IMR-90 (cell line): Measurements from ENCODE around the gene MYO9A. TPM values are rescaled to one million over a fixed set of nuclear protein-coding genes. Genes with fewer than 3 reads are reported as not detected.
"Not testable (repeated sequence)": the region's sequence is repeated elsewhere in the genome, so short reads cannot be mapped to it uniquely, and the experiment has no call there.

Experiments
- ATAC-seq: fragments of 200-7000 bp; cut with Tn5 transposase; 2 replicates; pipeline ENCODE4 v1.9.1; 2020; ENCODE audit warnings: low read depth, mild to moderate bottlenecking, moderate library complexity
- BruUV-seq: library from RNA; stranded (reverse); fragments of 400-500 nt; replicated peaks from 2 replicates; lab custom pipeline; 2021; lab: Mats Ljungman, UMichigan
- CTCF ChIA-PET: fragments of 300-600 bp; formaldehyde crosslinking; extraction: SDS; loops from one replicate; lab custom pipeline; 2021; ENCODE audit warnings: antibody characterized with exemption; lab: Yijun Ruan, JAX
- POLR2A ChIA-PET: fragments of 300-600 bp; sonication (Branson Sonifier 250); formaldehyde crosslinking; loops from one replicate; lab custom pipeline; 2022; ENCODE audit warnings: antibody characterized with exemption; ENCODE audit not compliant: unreplicated experiment; lab: Charles Lee
- DNase-seq: peaks from one replicate; pipeline ENCODE4 v3.0.0; 2013
- H2AFZ ChIP-seq: replicated peaks from 2 replicates; pipeline ENCODE3; 2013; ENCODE audit warnings: low read length, mild to moderate bottlenecking; ENCODE audit not compliant: poor library complexity
- H2AK5ac ChIP-seq: 2 replicates; pipeline ENCODE4 v1.6.1; 2013; ENCODE audit warnings: low read depth, low read length, inconsistent platforms
- H2AK9ac ChIP-seq: replicated peaks from 2 replicates; pipeline ENCODE3; 2013; ENCODE audit warnings: mild to moderate bottlenecking, low read depth, low read length, moderate library complexity; ENCODE audit not compliant: poor library complexity
- H2BK120ac ChIP-seq: 2 replicates; pipeline ENCODE4 v1.6.1; 2013; ENCODE audit warnings: low read depth, low read length, inconsistent platforms
- H2BK15ac ChIP-seq: 3 replicates; pipeline ENCODE4 v1.6.1; 2013; ENCODE audit warnings: low read depth, low read length, inconsistent platforms
- H2BK20ac ChIP-seq: 2 replicates; pipeline ENCODE4 v1.6.1; 2013; ENCODE audit warnings: low read depth, mild to moderate bottlenecking, inconsistent platforms, low read length, moderate library complexity
- H2BK5ac ChIP-seq: 2 replicates; pipeline ENCODE4 v1.6.1; 2013; ENCODE audit warnings: mild to moderate bottlenecking, low read depth, low read length, inconsistent platforms; ENCODE audit not compliant: poor library complexity, severe bottlenecking
- H3K14ac ChIP-seq: replicated peaks from 2 replicates; pipeline ENCODE4 v1.6.1; 2013; ENCODE audit warnings: low read depth, low read length, inconsistent platforms
- H3K18ac ChIP-seq: 2 replicates; pipeline ENCODE4 v1.6.1; 2013; ENCODE audit warnings: low read depth, low read length, control low read depth
- H3K23ac ChIP-seq: 2 replicates; pipeline ENCODE4 v1.6.1; 2013; ENCODE audit warnings: low read depth, low read length, inconsistent platforms
- H3K27ac ChIP-seq: 2 replicates; pipeline ENCODE4 v1.5.1; 2013; ENCODE audit warnings: mild to moderate bottlenecking, control low read depth, low read length; ENCODE audit not compliant: insufficient read depth
- H3K27me3 ChIP-seq: 2 replicates; pipeline ENCODE4 v1.6.1; 2013; ENCODE audit warnings: low read length; ENCODE audit not compliant: control insufficient read depth, insufficient read depth
- H3K36me3 ChIP-seq: 2 replicates; pipeline ENCODE4 v1.6.1; 2013; ENCODE audit warnings: low read length, mixed read lengths; ENCODE audit not compliant: control insufficient read depth, insufficient read depth
- H3K4ac ChIP-seq: 2 replicates; pipeline ENCODE4 v1.6.1; 2013; ENCODE audit warnings: low read depth, low read length, inconsistent platforms
- H3K4me1 ChIP-seq: 2 replicates; pipeline ENCODE4 v1.6.1; 2013; ENCODE audit warnings: low read length, mixed read lengths; ENCODE audit not compliant: control insufficient read depth, insufficient read depth
- H3K4me2 ChIP-seq: 2 replicates; pipeline ENCODE4 v1.6.1; 2013; ENCODE audit warnings: low read depth, mild to moderate bottlenecking, control low read depth, low read length, moderate library complexity
- H3K4me3 ChIP-seq: 2 replicates; pipeline ENCODE4 v1.5.1; 2013; ENCODE audit warnings: low read depth, mild to moderate bottlenecking, control low read depth, low read length, moderate library complexity; ENCODE audit not compliant: insufficient read depth
- H3K56ac ChIP-seq: 2 replicates; pipeline ENCODE4 v1.6.1; 2013; ENCODE audit warnings: low read length, inconsistent platforms; ENCODE audit not compliant: insufficient read depth; ENCODE audit errors: extremely low read depth
- H3K79me1 ChIP-seq, 2 experiments: 2 replicates each; pipeline ENCODE4 v1.6.1; 2013; ENCODE audit warnings: low read length in 2 of 2, inconsistent platforms in 1 of 2, low read depth in 1 of 2
- H3K9ac ChIP-seq: 2 replicates; pipeline ENCODE4 v1.6.1; 2013; ENCODE audit warnings: low read depth, low read length, control low read depth
- H3K9me1 ChIP-seq: 2 replicates; pipeline ENCODE4 v1.6.1; 2013; ENCODE audit warnings: low read length, inconsistent platforms; ENCODE audit not compliant: insufficient read depth
- H3K9me3 ChIP-seq: 2 replicates; pipeline ENCODE4 v1.6.1; 2013; ENCODE audit warnings: low read length; ENCODE audit not compliant: control insufficient read depth, insufficient read depth
- H4K20me1 ChIP-seq: 2 replicates; pipeline ENCODE4 v1.6.1; 2013; ENCODE audit warnings: low read length, inconsistent platforms; ENCODE audit not compliant: insufficient read depth
- H4K5ac ChIP-seq: 2 replicates; pipeline ENCODE4 v1.6.1; 2013; ENCODE audit warnings: mild to moderate bottlenecking, low read depth, low read length, control low read depth
- H4K8ac ChIP-seq, 2 experiments: 2 replicates each; pipeline ENCODE4 v1.6.1; 2013; ENCODE audit warnings: low read depth in 2 of 2, low read length in 2 of 2, control low read depth in 1 of 2, inconsistent platforms in 1 of 2
- H4K91ac ChIP-seq: 2 replicates; pipeline ENCODE4 v1.6.1; 2013; ENCODE audit warnings: low read depth, low read length, inconsistent platforms; ENCODE audit not compliant: insufficient read depth
- WGBS, 2 experiments: methylation state at CpG; one replicate each; pipeline versions ENCODE4 v1.1.5 to v1.1.7; 2013; ENCODE audit warnings: missing lambda C conversion rate in 2 of 2; ENCODE audit not compliant: insufficient read length in 1 of 2; ENCODE audit errors: extremely low coverage in 2 of 2; 5-methylcytosine and 5-hydroxymethylcytosine counted together
- dilution Hi-C: fragments of 300-500 bp; cut with HindIII; formaldehyde crosslinking; loops from one replicate; pipeline ENCODE4 v1.14.3; 2018; ENCODE audit warnings: low sequenced_read_pairs; ENCODE audit not compliant: unreplicated experiment
- in situ Hi-C: fragments of 300-500 bp; cut with MboI; formaldehyde crosslinking; loops from 3 replicates; pipeline ENCODE4 v1.14.3; 2019; ENCODE audit warnings: low sequenced_read_pairs, inconsistent platforms, mixed read lengths
- intact Hi-C: fragments of 100-400 bp; cut with micrococcal nuclease; formaldehyde crosslinking; loops from 2 replicates; pipeline ENCODE4 v1.10.0; 2022
- polyA plus RNA-seq, 3 experiments: library from polyadenylated mRNA; depleted of rRNA; stranded (reverse); fragments of >200 nt; gene quantifications; 2 replicates each; pipeline ENCODE4 v1.2.3, GENCODE V29; 2012; ENCODE audit warnings: low replicate concordance in 1 of 3
- total RNA-seq: library from RNA; depleted of rRNA; stranded (reverse); fragments of >200 nt; gene quantifications from 2 replicates; pipeline ENCODE4 v1.2.3, GENCODE V29; 2012

MYO9A gene
- total and polyA plus RNA-seq, 2 of the 4 experiments (the other 2 are of a cell fraction) = 6.0 to 49.5 TPM

DNA sequence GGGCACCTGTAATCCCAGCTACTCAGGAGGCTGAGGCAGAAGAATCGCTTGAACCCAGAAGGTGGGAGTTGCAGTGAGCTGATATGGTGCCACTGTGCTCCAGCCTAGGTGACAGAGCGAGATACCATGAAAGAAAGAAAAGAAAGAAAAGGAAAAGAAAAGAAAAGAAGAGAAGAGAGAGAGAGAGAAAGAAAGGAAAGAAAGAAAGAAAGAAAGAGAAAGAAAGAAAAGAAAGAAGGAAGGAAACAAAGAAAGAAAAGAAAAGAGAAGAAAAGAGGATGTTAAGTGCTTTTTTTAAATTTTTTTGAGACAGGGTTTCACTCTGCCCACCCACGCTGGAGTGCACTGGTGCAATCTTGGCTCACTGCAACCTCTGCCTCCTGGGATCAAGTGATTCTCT, 103.4 kb downstream of the MYO9A start:
- intact Hi-C loops, H3K4me2 ChIP-seq, H2BK20ac ChIP-seq, H2BK15ac ChIP-seq, H2BK120ac ChIP-seq, H3K4me3 ChIP-seq, BruUV-seq, H3K14ac ChIP-seq, H2AFZ ChIP-seq, dilution Hi-C loops, H2AK5ac ChIP-seq, H3K23ac ChIP-seq, H4K8ac ChIP-seq, DNase-seq, H3K79me1 ChIP-seq, H3K4me1 ChIP-seq, POLR2A ChIA-PET, H3K18ac ChIP-seq, H2AK9ac ChIP-seq, ATAC-seq, H3K36me3 ChIP-seq, H2BK5ac ChIP-seq, in situ Hi-C loops, H3K27me3 ChIP-seq, H3K9me1 ChIP-seq, H3K56ac ChIP-seq, H3K9me3 ChIP-seq, H3K9ac ChIP-seq, H4K91ac ChIP-seq, H4K20me1 ChIP-seq, H3K4ac ChIP-seq, H3K27ac ChIP-seq, H4K5ac ChIP-seq: not testable (repeated sequence)
- CTCF ChIA-PET = interaction anchor here (0.6 kb wide), 2 partner anchors 139 to 373 kb away, joined by 4 read pairs; no protein-coding TSS in a partner anchor
- WGBS, 2 experiments = 89% methylated on average over 3 of the region's 3 CpGs; no CpG with 5 or more reads in 1 of the 2 experiments
